HEK293 (cell line): ENCODE data around the gene APOO.

Experiments used
- CTCF ChIA-PET: fragments of 350-600 bp; formaldehyde crosslinking; extraction: SDS; loops from one replicate; lab custom pipeline; 2021; ENCODE audit warnings: antibody characterized with exemption; lab: Yijun Ruan, JAX
- POLR2A ChIA-PET: fragments of 300-600 bp; formaldehyde crosslinking; extraction: SDS; loops from one replicate; lab custom pipeline; 2020; ENCODE audit warnings: antibody characterized with exemption, inconsistent platforms; lab: Yijun Ruan, JAX
- H3K27ac ChIP-seq: fragments of 200-500 bp; sonication (Bioruptor generic); 2 replicates; pipeline ENCODE4 v1.5.1; 2014; ENCODE audit warnings: low read depth, low read length, control low read depth, inconsistent platforms; ENCODE audit errors: extremely low read depth
- H3K36me3 ChIP-seq, 2 experiments: fragments of 200-500 bp in 1 of 2; sonication (Bioruptor generic) in 1 of 2; 1 replicate in 1 of 2; 2 replicates in 1 of 2; pipeline ENCODE4 v1.5.1; 2014 to 2017; ENCODE audit warnings: inconsistent platforms in 2 of 2, low read length in 2 of 2; ENCODE audit not compliant: control insufficient read depth in 2 of 2, insufficient read depth in 1 of 2
- H3K4me1 ChIP-seq: fragments of 200-500 bp; sonication (Bioruptor generic); 2 replicates; pipeline ENCODE4 v1.5.1; 2014; ENCODE audit warnings: mild to moderate bottlenecking, low read length, inconsistent platforms; ENCODE audit not compliant: control insufficient read depth, insufficient read depth
- H3K4me3 ChIP-seq: 2 replicates; pipeline ENCODE4 v1.5.1; 2011; ENCODE audit warnings: low read depth, mild to moderate bottlenecking, control low read depth, low read length, moderate library complexity
- H3K9me3 ChIP-seq: fragments of 200-500 bp; sonication (Bioruptor generic); 2 replicates; pipeline ENCODE4 v1.5.1; 2014; ENCODE audit warnings: low read depth, low read length, inconsistent platforms; ENCODE audit not compliant: control insufficient read depth, insufficient read depth
- BCL11A ChIP-seq: fragments of 450-650 bp; formaldehyde crosslinking; IDR thresholded peaks from 2 replicates; pipeline ENCODE4 v1.5.1; 2016; ENCODE audit warnings: low read depth, missing biosample characterization, missing genetic modification characterization
- ELK4 ChIP-seq: IDR thresholded peaks from 2 replicates; pipeline ENCODE4 v1.6.1; 2011; ENCODE audit warnings: mild to moderate bottlenecking, low read depth, low read length, borderline replicate concordance
- GLI2 ChIP-seq: fragments of 450-650 bp; formaldehyde crosslinking; IDR thresholded peaks from 2 replicates; pipeline ENCODE4; 2017; ENCODE audit warnings: missing biosample characterization, missing genetic modification characterization, low read depth, borderline replicate concordance
- GLI4 ChIP-seq: fragments of 450-650 bp; formaldehyde crosslinking; IDR thresholded peaks from 2 replicates; pipeline ENCODE4 v1.5.1; 2016; ENCODE audit warnings: missing biosample characterization, missing genetic modification characterization
- PRDM1 ChIP-seq: fragments of 450-650 bp; formaldehyde crosslinking; IDR thresholded peaks from 2 replicates; pipeline ENCODE4; 2016; ENCODE audit warnings: missing biosample characterization, missing genetic modification characterization
- SALL2 ChIP-seq: fragments of 450-650 bp; formaldehyde crosslinking; IDR thresholded peaks from 2 replicates; pipeline ENCODE4 v1.5.0; 2017; ENCODE audit warnings: missing biosample characterization, mild to moderate bottlenecking, missing genetic modification characterization, borderline replicate concordance
- TRIM28 ChIP-seq: IDR thresholded peaks from 2 replicates; pipeline ENCODE4 v1.6.1; 2011; ENCODE audit warnings: low read length, control low read depth, borderline replicate concordance
- ZBTB21 ChIP-seq: fragments of 450-650 bp; formaldehyde crosslinking; IDR thresholded peaks from 2 replicates; pipeline ENCODE4 v1.5.1; 2017; ENCODE audit warnings: missing biosample characterization, missing genetic modification characterization
- ZIC2 ChIP-seq: fragments of 450-650 bp; formaldehyde crosslinking; IDR thresholded peaks from 2 replicates; pipeline ENCODE4 v1.5.1; 2016; ENCODE audit warnings: missing biosample characterization, missing genetic modification characterization
- ZNF10 ChIP-seq: fragments of 450-650 bp; formaldehyde crosslinking; IDR thresholded peaks from 2 replicates; pipeline ENCODE4 v1.5.1; 2017; ENCODE audit warnings: missing biosample characterization, missing genetic modification characterization
- ZNF146 ChIP-seq: fragments of 450-650 bp; formaldehyde crosslinking; IDR thresholded peaks from 2 replicates; pipeline ENCODE4 v1.5.1; 2016; ENCODE audit warnings: missing biosample characterization, missing genetic modification characterization
- ZNF16 ChIP-seq: fragments of 450-650 bp; formaldehyde crosslinking; IDR thresholded peaks from 2 replicates; pipeline ENCODE4 v1.5.1; 2016; ENCODE audit warnings: low read depth, missing biosample characterization, missing genetic modification characterization
- ZNF211 ChIP-seq: fragments of 450-650 bp; formaldehyde crosslinking; IDR thresholded peaks from 2 replicates; pipeline ENCODE4 v1.5.1; 2016; ENCODE audit warnings: low read depth, missing biosample characterization, missing genetic modification characterization
- ZNF335 ChIP-seq: fragments of 450-650 bp; formaldehyde crosslinking; conservative IDR thresholded peaks from 2 replicates; pipeline ENCODE4 v1.5.1; 2016; ENCODE audit warnings: missing biosample characterization, missing genetic modification characterization
- ZNF354C ChIP-seq: fragments of 450-650 bp; formaldehyde crosslinking; IDR thresholded peaks from 2 replicates; pipeline ENCODE4 v1.5.1; 2016; ENCODE audit warnings: missing biosample characterization, missing genetic modification characterization, low read depth, borderline replicate concordance
- ZNF366 ChIP-seq: fragments of 450-650 bp; formaldehyde crosslinking; conservative IDR thresholded peaks from 2 replicates; pipeline ENCODE4 v1.5.1; 2016; ENCODE audit warnings: missing biosample characterization, missing genetic modification characterization
- ZNF600 ChIP-seq: fragments of 450-650 bp; formaldehyde crosslinking; IDR thresholded peaks from 2 replicates; pipeline ENCODE4 v1.5.1; 2016; ENCODE audit warnings: missing biosample characterization, missing genetic modification characterization
- ZNF623 ChIP-seq: fragments of 450-650 bp; formaldehyde crosslinking; IDR thresholded peaks from 2 replicates; pipeline ENCODE4 v1.5.1; 2016; ENCODE audit warnings: missing biosample characterization, missing genetic modification characterization
- ZNF629 ChIP-seq: fragments of 450-650 bp; formaldehyde crosslinking; IDR thresholded peaks from 2 replicates; pipeline ENCODE4 v1.5.1; 2017; ENCODE audit warnings: missing biosample characterization, missing genetic modification characterization
- ZNF658 ChIP-seq: fragments of 450-650 bp; formaldehyde crosslinking; IDR thresholded peaks from 2 replicates; pipeline ENCODE4; 2016; ENCODE audit warnings: missing biosample characterization, missing genetic modification characterization
- ZNF692 ChIP-seq: fragments of 450-650 bp; formaldehyde crosslinking; IDR thresholded peaks from 2 replicates; pipeline ENCODE4 v1.5.1; 2016; ENCODE audit warnings: missing biosample characterization, missing genetic modification characterization
- ZNF747 ChIP-seq: fragments of 450-650 bp; formaldehyde crosslinking; IDR thresholded peaks from 2 replicates; pipeline ENCODE4 v1.5.1; 2016; ENCODE audit warnings: missing biosample characterization, missing genetic modification characterization
- ZNF791 ChIP-seq: fragments of 450-650 bp; formaldehyde crosslinking; IDR thresholded peaks from 2 replicates; pipeline ENCODE4 v1.5.1; 2016; ENCODE audit warnings: missing biosample characterization, missing genetic modification characterization
- ZSCAN16 ChIP-seq: fragments of 450-650 bp; formaldehyde crosslinking; IDR thresholded peaks from 2 replicates; pipeline ENCODE4 v1.5.1; 2016; ENCODE audit warnings: missing biosample characterization, missing genetic modification characterization
- TF ChIP-seq, protein P1 (sequence below): fragments of 450-650 bp; formaldehyde crosslinking; IDR thresholded peaks from 2 replicates; pipeline ENCODE4 v1.5.1; 2016; ENCODE audit warnings: missing biosample characterization, missing genetic modification characterization
- TF ChIP-seq, protein P2 (sequence below): fragments of 450-650 bp; formaldehyde crosslinking; IDR thresholded peaks from 2 replicates; pipeline ENCODE4 v1.5.1; 2017; ENCODE audit warnings: missing biosample characterization, missing genetic modification characterization
- TF ChIP-seq, protein P3 (sequence below): fragments of 450-650 bp; formaldehyde crosslinking; IDR thresholded peaks from 2 replicates; pipeline ENCODE4 v1.5.1; 2016; ENCODE audit warnings: missing biosample characterization, missing genetic modification characterization
- TF ChIP-seq, protein P4 (sequence below): fragments of 450-650 bp; formaldehyde crosslinking; IDR thresholded peaks from 2 replicates; pipeline ENCODE4 v1.5.1; 2016; ENCODE audit warnings: missing biosample characterization, missing genetic modification characterization

APOO gene

GRCh38 chrX:23901805-23902204 lies 5.9 kb downstream of the APOO start (continued):
- TF ChIP-seq ZNF623 (no peak), ZNF211 (tag by site-specific recombination) (no peak), ZNF335 (tag by site-specific recombination) (peak; percentile 20; the same call in 1 of the 2 replicates)

- ChIA-PET POLR2A (interaction anchor here (0.7 to 3.6 kb wide), 5 partner anchors 27 to 158 kb away, joined by 4 to 79 read pairs (median 8); partner anchors contain the start of genes ACOT9 and SAT1), CTCF (interaction anchor here (0.6 to 4.2 kb wide), 41 partner anchors 9 to 1916 kb away, joined by 3 to 130 read pairs (median 7); partner anchors contain the start of genes ACOT9, EIF2S3 and SAT1)
- Histone ChIP-seq H3K36me3 (no peaks in the 10 kb centered on the region), H3K9me3 (no peaks in the 10 kb centered on the region), H3K27ac (no peak overlapping the region), H3K4me3 (no peak overlapping the region), H3K4me1 (peaks cover 15% of the 10 kb centered on the region)
- TF ChIP-seq SALL2 (tag by site-specific recombination) (no peak), GLI2 (tag by site-specific recombination) (no peak), ZNF354C (tag by site-specific recombination) (no peak), ZNF600 (peak; percentile 48; the same call in 1 of the 2 replicates), ZNF791 (tag by site-specific recombination) (no peak), ZNF629 (tag by site-specific recombination) (peak; percentile 81), ZNF658 (no peak), GLI4 (no peak), ELK4 (no peak), ZNF366 (no peak; the same call in 1 of the 2 replicates), PRDM1 (tag by site-specific recombination) (peak; percentile 68), ZNF146 (no peak), BCL11A (tag by site-specific recombination) (no peak), TRIM28 (no peak), ZIC2 (tag by site-specific recombination) (no peak), ZNF747 (tag by site-specific recombination) (no peak), ZNF16 (no peak), ZNF692 (tag by site-specific recombination) (no peak), ZBTB21 (peak; percentile 53; the same call in 1 of the 2 replicates), ZNF10 (tag by site-specific recombination) (0 out of 2 replicates have a peak, but pooled peaks have one; percentile 34), ZSCAN16 (tag by site-specific recombination) (no peak)
- TF ChIP-seq, protein P1, sequence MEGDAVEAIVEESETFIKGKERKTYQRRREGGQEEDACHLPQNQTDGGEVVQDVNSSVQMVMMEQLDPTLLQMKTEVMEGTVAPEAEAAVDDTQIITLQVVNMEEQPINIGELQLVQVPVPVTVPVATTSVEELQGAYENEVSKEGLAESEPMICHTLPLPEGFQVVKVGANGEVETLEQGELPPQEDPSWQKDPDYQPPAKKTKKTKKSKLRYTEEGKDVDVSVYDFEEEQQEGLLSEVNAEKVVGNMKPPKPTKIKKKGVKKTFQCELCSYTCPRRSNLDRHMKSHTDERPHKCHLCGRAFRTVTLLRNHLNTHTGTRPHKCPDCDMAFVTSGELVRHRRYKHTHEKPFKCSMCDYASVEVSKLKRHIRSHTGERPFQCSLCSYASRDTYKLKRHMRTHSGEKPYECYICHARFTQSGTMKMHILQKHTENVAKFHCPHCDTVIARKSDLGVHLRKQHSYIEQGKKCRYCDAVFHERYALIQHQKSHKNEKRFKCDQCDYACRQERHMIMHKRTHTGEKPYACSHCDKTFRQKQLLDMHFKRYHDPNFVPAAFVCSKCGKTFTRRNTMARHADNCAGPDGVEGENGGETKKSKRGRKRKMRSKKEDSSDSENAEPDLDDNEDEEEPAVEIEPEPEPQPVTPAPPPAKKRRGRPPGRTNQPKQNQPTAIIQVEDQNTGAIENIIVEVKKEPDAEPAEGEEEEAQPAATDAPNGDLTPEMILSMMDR, result no peak
- TF ChIP-seq, protein P2, sequence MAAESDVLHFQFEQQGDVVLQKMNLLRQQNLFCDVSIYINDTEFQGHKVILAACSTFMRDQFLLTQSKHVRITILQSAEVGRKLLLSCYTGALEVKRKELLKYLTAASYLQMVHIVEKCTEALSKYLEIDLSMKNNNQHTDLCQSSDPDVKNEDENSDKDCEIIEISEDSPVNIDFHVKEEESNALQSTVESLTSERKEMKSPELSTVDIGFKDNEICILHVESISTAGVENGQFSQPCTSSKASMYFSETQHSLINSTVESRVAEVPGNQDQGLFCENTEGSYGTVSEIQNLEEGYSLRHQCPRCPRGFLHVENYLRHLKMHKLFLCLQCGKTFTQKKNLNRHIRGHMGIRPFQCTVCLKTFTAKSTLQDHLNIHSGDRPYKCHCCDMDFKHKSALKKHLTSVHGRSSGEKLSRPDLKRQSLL, result no peak
- TF ChIP-seq, protein P3, sequence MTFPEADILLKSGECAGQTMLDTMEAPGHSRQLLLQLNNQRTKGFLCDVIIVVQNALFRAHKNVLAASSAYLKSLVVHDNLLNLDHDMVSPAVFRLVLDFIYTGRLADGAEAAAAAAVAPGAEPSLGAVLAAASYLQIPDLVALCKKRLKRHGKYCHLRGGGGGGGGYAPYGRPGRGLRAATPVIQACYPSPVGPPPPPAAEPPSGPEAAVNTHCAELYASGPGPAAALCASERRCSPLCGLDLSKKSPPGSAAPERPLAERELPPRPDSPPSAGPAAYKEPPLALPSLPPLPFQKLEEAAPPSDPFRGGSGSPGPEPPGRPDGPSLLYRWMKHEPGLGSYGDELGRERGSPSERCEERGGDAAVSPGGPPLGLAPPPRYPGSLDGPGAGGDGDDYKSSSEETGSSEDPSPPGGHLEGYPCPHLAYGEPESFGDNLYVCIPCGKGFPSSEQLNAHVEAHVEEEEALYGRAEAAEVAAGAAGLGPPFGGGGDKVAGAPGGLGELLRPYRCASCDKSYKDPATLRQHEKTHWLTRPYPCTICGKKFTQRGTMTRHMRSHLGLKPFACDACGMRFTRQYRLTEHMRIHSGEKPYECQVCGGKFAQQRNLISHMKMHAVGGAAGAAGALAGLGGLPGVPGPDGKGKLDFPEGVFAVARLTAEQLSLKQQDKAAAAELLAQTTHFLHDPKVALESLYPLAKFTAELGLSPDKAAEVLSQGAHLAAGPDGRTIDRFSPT (tag by site-specific recombination), result 0 out of 2 replicates have a peak, but pooled peaks have one; percentile 16
- TF ChIP-seq, protein P4, sequence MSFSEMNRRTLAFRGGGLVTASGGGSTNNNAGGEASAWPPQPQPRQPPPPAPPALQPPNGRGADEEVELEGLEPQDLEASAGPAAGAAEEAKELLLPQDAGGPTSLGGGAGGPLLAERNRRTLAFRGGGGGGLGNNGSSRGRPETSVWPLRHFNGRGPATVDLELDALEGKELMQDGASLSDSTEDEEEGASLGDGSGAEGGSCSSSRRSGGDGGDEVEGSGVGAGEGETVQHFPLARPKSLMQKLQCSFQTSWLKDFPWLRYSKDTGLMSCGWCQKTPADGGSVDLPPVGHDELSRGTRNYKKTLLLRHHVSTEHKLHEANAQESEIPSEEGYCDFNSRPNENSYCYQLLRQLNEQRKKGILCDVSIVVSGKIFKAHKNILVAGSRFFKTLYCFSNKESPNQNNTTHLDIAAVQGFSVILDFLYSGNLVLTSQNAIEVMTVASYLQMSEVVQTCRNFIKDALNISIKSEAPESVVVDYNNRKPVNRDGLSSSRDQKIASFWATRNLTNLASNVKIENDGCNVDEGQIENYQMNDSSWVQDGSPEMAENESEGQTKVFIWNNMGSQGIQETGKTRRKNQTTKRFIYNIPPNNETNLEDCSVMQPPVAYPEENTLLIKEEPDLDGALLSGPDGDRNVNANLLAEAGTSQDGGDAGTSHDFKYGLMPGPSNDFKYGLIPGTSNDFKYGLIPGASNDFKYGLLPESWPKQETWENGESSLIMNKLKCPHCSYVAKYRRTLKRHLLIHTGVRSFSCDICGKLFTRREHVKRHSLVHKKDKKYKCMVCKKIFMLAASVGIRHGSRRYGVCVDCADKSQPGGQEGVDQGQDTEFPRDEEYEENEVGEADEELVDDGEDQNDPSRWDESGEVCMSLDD, result no peak
Observed at GRCh38 chrX:23901060-23901459, 6.7 kb downstream of the APOO start.
